GM18909 (cell line): ENCODE data around the gene PPIF.

Experiments
- ATAC-seq: cut with Tn5 transposase; IDR thresholded peaks from one replicate; pipeline ENCODE4 v1.9.1; 2021; ENCODE audit warnings: mild to moderate bottlenecking; ENCODE audit not compliant: unreplicated experiment, poor library complexity

Gene PPIF

DNA sequence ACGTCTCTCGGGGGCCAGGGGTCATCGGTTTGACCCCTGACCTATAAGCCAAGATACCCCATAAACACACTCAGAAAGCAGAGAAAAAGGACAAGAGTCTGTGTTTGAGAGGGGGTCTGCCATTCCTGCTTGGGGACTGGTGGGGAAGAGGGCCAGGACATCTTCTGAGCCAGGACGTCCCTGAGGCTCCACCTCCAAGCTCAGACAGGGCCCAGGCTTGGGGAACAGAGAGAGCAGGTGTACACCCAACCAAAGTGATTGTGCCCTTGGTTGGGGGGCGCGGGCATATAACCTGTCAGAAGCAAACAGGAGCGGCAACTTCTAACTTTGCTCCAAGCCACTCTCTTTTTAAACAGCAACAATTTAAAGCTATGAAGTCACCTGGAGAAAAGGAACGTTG is 33.9 kb upstream of the PPIF start:
- no peak for ATAC-seq

DNA sequence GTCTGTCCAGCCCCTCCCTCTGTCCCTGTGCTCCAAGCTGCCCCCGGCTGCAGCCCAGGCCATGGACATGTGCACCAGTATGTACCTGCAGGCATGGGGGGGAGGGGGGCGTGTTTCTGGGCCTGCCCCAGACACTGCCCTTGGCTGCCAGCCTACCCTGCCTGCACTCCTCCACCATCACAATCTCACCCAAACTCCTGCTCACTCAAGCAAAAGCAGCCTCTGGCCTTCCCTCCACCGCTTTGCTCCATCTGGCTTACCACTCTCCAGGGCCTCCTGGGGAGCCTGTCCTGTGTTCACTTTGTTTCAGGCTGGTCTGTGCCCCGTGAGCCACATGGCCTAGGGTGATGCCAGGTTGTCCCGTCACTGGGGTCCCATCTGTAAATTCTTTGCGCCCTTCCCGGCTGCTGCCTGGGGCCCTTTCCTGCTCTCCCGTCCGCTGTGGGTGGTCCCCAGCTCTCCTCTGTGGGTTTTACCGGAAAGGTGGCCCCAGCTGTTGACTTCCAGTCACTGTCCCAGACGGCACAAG is 33.3 kb upstream of the PPIF start:
- no peak for ATAC-seq

DNA sequence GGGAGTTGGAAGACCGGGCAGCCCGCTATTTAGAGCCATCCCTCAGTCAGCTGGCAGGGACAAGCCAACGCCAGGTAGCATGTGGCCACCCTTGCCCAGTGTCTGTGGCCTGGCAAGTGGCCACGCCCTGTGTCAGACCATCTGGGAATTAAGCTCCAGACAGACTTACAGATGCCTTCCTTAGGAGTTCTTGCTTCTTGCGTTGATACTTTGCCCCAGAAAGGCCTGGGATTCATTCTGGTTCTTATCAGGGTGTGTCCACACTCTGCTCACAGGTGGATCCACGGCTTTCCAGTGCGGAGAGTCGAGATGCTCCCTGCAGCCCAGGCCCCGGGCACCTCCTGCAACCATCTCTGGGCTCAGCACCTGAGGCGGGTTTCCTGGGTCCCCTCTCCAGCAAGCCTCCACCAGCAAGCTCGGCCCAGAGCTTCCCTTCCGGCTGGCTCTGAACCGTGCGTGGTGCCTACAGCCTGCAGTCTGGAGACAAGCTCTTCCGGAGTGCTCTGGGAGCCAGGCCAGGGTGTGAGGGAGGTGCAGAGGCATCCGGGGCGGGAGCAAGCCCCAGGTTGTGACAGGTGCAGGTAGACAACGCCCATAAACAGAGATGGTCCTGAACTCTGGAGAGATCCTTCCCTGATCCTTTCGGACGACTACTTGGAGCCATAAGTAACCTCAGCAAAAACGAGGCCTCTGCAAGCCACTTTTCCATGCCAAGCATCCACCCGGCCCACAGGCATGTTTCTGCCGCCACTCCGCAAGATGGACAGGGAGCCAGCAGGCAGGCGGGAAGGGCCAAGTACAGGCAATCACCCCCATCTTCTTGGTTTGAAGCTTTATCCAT is 32.3 kb upstream of the PPIF start:
- no peak for ATAC-seq

GRCh38 chr10:79315602-79315920 is 31.7 kb upstream of the PPIF start:
- ATAC-seq = no peak

DNA sequence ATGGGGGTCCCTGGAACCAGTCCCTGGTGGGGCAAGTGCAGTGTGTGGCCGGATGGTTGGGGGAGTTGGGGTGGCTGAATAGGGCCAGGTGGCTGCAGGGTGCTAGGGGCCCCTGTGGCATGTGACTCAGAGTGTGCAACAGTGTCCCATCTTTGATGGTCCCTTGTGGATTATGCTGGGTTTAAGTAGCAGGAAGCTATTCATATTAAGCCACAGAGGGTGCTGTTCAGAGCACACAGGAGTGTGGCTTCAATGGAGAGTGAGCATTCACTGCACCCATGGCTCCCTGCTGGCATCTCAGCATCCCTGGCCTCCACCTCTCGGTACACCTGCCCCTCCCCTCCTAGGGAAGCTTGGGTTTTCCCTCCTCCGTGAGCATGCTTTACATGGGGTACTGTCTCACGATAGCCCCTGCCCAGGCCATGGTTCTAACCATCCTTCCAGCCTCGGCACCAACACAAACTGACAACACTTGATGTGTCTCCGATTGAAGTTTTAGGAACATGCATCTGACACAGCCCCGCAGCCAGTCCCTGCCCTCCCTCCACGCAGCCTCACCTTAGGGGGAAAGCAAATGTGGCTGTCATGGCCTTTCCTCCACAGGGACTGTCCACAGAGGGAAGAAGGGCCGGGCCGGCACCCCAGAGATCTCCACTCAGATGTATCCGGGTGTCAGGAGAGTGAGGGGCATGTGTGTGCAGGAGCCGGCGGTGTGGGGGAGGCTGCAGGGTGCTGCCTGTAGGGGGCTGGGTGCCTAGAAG is 30.4 kb upstream of the PPIF start:
- ATAC-seq = peak; percentile 73

DNA sequence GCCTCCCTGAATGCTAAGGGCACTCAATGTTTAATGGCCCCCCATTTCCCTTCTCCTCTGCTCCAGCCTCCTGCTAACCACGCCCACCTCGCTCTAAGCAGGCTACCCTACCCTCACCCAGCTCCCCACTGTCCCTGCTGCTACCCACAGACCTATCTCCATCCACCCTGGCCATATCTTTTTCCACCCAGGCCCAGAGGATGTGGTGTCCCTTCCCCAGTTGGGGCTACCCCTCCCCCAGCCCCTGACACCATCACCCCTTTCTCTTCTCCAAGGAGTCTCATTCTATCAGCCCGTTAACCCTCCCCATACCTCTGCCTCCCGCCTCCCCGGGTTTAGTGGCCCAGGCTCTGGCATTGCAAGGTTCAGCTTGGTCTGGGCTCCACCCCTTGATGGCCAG is 28.9 kb upstream of the PPIF start:
- ATAC-seq = no peak

GRCh38 chr10:79319115-79319771 is 28.0 kb upstream of the PPIF start:
- ATAC-seq = no peak

DNA sequence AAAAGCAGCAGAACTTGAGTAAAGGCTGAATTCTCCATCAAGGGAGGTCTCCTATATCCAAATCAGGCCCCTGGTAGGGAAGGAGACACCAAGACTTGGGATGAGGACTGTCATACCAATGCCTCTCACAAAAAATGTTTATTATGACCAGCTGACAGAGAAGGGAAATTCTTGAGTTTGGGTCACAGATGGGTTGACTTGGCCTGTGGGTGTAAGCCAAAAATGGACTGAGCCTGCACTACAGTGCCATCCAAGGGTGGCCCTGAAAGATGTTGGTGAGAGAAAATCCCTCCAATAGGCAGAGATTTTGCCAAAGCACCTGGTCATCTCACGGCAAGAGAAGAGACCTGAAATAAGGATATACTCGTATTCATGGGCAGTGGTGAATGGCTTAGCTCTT is 27.0 kb upstream of the PPIF start:
- no peak for ATAC-seq

DNA sequence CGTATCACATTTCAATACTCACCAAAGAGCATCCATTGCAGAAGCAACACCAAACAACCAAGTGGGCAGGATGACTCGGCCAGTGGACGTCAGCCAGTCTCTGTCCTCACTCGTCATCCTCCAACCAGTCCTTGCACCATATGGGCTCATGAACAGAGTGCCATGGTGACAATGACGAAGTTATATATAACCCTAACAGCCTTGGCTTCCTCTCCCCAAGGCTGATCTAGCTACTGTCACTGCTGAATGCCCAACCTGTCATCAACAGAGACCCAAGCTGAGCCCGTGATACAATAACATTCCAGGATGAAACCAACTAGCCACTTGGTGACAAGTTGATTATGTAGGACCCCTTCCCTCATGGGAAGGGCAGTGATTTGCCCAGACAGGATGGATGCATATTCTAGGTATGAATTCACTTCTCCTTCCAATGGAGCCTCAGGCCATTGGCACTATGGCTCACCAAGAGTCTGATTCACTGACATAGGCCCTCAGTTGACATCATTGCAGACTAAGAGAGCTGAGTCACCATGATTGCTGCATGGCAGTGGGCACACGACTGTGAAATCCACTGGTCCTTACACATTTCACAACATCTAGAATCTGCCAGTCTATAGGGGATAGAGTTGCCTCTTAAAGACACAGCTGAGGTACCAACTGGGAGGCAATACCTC is 26.3 kb upstream of the PPIF start:
- ATAC-seq = no peak

DNA sequence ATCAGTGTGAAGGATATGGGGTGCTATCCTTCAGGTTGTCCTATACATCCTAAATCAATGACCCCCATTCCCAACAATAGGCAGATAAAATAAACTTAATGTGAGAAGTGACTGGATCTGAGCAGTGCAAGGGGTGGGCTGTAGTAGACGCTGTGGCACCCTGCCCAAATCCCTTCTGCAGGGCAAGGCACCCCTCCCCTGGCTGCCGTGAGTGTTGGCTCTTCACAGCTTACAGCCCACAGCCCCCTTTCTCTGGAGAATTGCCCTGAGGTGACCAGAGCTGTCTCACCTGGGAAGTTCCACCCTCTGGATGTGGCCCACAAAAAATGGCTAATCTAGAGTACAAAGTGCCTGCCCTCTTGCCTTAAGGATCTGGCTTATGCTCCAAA is 25.8 kb upstream of the PPIF start:
- ATAC-seq = no peak

- ATAC-seq = no peak
Measured at GRCh38 chr10:79321951-79322350, 25.3 kb upstream of the PPIF start.

- ATAC-seq = peak; percentile 55
Measured at GRCh38 chr10:79322616-79323543, 24.4 kb upstream of the PPIF start.

- ATAC-seq = no peak
Measured at GRCh38 chr10:79323602-79324001, 23.7 kb upstream of the PPIF start.

DNA sequence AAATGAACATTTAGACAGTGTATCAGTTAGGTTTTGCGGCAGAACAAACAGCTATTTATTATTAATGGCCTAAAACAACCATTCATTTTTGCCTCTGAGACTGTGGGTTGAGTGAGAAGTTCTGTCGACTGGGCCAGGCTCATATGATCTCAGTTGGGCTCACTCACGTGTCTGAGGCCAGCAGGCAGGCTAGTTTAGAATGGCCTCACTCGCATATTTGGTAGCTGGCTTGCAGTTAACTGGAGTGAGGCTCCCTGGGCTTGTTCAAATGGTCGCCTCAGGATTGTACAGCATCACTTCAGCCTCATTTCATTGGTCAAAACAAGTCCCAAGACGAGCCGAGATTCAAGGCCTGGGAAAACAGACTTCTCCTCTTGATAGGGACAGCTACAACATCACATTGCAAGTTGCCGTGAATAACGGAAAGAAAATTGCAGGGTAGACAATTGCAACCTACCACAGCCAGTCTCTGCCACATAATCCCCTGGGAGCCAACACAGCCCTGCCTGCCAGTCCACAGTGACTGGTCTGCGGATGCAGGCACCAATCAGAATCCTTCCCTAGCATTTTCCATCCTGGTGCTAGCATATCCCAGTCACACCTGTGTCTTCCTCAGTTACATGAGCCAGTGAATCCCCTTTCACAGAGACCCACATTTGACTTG is 23.1 kb upstream of the PPIF start:
- ATAC-seq = no peak

GRCh38 chr10:79326361-79327089 is 20.7 kb upstream of the PPIF start:
- ATAC-seq = no peak

- ATAC-seq = peak; percentile 33
Measured at GRCh38 chr10:79327090-79327457, 20.2 kb upstream of the PPIF start.

DNA sequence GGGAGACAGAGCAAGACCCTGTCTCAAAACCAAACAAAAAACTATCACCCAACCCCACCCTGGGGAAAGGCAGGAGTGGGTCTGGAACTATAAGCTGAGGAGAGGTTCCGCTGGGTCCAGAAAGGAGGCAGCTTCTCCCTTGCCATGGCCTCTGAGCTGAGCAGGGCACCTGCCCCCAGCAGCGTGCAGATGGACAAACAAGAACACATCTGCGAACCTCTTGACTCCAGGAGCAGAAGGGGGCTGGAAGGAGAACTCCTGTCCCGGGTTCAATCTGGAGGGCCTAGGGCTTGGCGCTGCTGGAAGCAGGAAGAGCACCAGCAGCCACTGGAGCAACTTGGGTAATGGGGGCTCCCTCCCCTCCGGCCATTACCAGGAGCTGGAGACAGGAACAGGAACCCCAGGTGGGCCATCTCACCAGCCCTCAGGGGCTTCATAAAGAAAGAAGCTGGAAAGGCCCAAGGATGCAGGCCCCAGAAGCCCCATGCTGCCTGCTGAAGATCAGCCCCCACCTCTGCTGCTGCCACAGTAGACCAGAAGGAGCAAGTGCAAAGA is 19.0 kb upstream of the PPIF start:
- no peak for ATAC-seq
